ENCODE measurements around the gene SNX25.

SNX25 gene

GRCh38 chr4:185341841-185342240 is 132.4 kb downstream of the SNX25 start:
- Histone ChIP-seq H3K4me1 (ENCODE audit: insufficient read depth, low read length) (no peaks in the 10 kb centered on the region), H3K36me3 (ENCODE audit: insufficient read depth, low read length) (peaks cover 18% of the 10 kb centered on the region), H3K27me3 (ENCODE audit: insufficient read depth, low read length) (no peaks in the 10 kb centered on the region), H3K9me3 (ENCODE audit: low read length) (peaks cover 1% of the 10 kb centered on the region), H2AFZ (ENCODE audit: low read depth, low read length) (no peak overlapping the region), H3K4me3 (ENCODE audit: low read length) (no peak overlapping the region)

DNA sequence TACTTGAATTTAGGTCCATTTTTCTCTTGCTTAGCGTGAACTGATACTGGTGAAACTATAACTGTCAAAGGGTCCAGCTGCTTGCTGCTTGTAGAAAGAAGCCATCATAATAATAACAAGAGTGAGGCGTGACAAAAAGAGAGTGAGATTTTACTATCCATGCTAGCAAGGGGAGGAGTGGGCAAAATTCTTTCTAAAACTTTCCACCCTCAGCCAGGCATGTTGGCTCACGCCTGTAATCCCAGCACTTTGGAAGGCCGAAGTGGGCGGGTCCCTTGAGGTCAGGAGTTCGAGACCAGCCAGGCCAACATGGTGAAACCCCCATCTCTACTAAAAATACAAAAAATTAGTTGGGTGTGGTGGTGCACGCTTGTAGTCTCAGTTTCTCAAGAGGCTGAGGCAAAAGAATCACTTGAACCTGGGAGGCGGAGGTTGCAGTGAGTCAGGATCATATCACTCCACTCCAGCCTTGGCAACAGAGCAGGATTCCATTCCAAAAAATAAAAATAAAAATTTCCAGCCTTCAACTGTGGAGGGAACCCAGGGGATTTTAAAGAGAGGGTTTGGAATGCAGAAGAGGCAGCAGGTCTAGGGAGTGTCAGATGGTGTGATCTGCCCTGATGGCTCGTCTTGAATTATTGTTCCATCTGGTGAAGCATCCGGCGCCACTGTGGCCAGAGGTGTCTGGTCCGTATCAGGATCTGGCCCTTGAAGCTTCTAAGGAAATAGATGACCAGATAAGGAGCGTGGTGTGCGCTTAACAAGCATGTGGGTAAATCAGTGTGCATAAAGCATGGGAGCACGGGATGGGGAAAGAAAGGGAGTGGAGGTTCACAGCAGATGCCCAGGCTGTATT is 134.6 kb downstream of the SNX25 start:
- no peaks in the 10 kb centered on the region for H3K4me1 ChIP-seq (ENCODE audit: insufficient read depth, low read length)
- H3K9me3 ChIP-seq (ENCODE audit: low read length): peaks cover 1% of the 10 kb centered on the region
- no peak overlapping the region for H3K4me3 ChIP-seq (ENCODE audit: low read length)
- peaks cover 31% of the 10 kb centered on the region for H3K36me3 ChIP-seq (ENCODE audit: insufficient read depth, low read length)
- H2AFZ ChIP-seq (ENCODE audit: low read depth, low read length): no peak overlapping the region
- H3K27me3 ChIP-seq (ENCODE audit: insufficient read depth, low read length): no peaks in the 10 kb centered on the region

DNA sequence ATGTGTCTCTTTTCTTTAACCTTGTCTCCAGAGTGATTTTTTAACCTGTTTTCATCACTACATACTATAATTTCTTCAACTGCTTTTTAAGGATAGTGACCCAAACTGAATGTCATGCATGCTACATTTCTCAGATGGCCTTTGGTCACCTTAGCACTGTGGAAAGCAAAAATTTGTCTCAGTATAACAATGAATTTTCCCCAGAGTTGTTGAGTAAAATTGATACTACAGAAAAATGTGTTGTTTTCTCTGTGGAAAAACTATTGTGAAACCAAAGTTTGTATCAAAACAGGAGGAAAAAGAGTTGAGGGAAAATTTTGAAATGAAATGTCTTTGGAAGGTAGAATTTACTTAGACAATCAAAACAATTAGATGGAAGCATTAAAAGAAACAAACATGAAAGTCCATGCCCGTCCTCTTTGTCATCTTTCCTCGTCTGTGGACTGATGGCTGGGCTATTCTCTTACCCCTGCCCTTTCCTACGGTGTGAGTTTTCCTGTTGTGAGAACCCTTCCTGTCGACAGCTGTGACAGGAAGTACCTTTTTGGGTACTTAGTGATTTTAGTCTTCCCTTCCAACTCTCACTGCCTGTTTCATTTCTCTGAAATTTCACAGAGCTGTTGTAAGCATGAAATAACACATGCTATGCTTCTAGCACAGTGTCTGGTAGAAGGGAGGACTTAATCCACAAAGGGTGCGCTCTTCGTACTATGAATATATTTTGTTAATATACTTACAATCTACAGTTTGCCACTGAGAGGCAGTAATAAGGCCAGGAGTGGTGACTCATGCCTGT is 135.5 kb downstream of the SNX25 start:
- Histone ChIP-seq H3K9me3 (ENCODE audit: low read length) (no peaks in the 10 kb centered on the region), H3K4me1 (ENCODE audit: insufficient read depth, low read length) (no peaks in the 10 kb centered on the region), H3K36me3 (ENCODE audit: insufficient read depth, low read length) (peaks cover 37% of the 10 kb centered on the region), H3K27me3 (ENCODE audit: insufficient read depth, low read length) (no peaks in the 10 kb centered on the region), H2AFZ (ENCODE audit: low read depth, low read length) (no peak overlapping the region), H3K4me3 (ENCODE audit: low read length) (no peak overlapping the region)

DNA sequence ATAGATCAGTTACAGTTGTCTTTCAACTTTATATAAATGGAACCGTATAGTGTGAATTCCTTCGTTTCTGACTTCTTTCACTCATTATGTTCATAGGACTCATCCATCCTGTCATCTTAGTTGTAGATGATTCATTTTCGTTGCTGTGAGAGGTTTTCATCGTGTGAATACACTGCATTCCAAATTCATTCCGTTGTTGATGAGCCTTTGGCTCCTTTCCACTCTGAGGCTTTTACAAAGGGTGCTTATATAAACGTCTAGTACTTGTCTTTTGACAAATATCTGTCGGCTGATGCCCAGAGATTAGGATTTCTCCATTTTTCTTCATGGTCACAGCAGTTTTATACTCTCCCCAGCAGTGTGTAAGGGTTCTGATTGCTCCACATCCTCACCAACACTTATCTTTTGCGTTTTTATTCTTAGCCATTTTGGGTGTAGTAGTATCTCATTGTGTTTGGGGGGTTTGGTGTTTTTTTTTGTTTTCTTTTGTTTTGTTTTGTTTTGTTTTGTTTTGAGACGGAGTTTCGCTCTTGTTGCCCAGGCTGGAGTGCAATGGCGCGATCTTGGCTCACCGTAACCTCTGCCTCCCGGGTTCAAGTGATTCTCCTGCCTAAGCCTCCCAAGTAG is 137.7 kb downstream of the SNX25 start:
- no peaks in the 10 kb centered on the region for H3K4me1 ChIP-seq (ENCODE audit: insufficient read depth, low read length)
- no peak overlapping the region for H2AFZ ChIP-seq (ENCODE audit: low read depth, low read length)
- no peak overlapping the region for H3K4me3 ChIP-seq (ENCODE audit: low read length)
- H3K27me3 ChIP-seq (ENCODE audit: insufficient read depth, low read length): no peaks in the 10 kb centered on the region
- no peaks in the 10 kb centered on the region for H3K9me3 ChIP-seq (ENCODE audit: low read length)
- H3K36me3 ChIP-seq (ENCODE audit: insufficient read depth, low read length): peaks cover 36% of the 10 kb centered on the region

GRCh38 chr4:185351691-185352090 is 142.3 kb downstream of the SNX25 start:
- Histone ChIP-seq H3K36me3 (ENCODE audit: insufficient read depth, low read length) (peaks cover 39% of the 10 kb centered on the region), H3K4me3 (ENCODE audit: low read length) (no peak overlapping the region), H3K4me1 (ENCODE audit: insufficient read depth, low read length) (no peaks in the 10 kb centered on the region), H3K9me3 (ENCODE audit: low read length) (no peaks in the 10 kb centered on the region), H3K27me3 (ENCODE audit: insufficient read depth, low read length) (no peaks in the 10 kb centered on the region), H2AFZ (ENCODE audit: low read depth, low read length) (no peak overlapping the region)

GRCh38 chr4:185352202-185352601 is 142.8 kb downstream of the SNX25 start:
- no peak overlapping the region for H2AFZ ChIP-seq (ENCODE audit: low read depth, low read length)
- peaks cover 34% of the 10 kb centered on the region for H3K36me3 ChIP-seq (ENCODE audit: insufficient read depth, low read length)
- H3K27me3 ChIP-seq (ENCODE audit: insufficient read depth, low read length): no peaks in the 10 kb centered on the region
- no peak overlapping the region for H3K4me3 ChIP-seq (ENCODE audit: low read length)
- H3K9me3 ChIP-seq (ENCODE audit: low read length): no peaks in the 10 kb centered on the region
- no peaks in the 10 kb centered on the region for H3K4me1 ChIP-seq (ENCODE audit: insufficient read depth, low read length)

DNA sequence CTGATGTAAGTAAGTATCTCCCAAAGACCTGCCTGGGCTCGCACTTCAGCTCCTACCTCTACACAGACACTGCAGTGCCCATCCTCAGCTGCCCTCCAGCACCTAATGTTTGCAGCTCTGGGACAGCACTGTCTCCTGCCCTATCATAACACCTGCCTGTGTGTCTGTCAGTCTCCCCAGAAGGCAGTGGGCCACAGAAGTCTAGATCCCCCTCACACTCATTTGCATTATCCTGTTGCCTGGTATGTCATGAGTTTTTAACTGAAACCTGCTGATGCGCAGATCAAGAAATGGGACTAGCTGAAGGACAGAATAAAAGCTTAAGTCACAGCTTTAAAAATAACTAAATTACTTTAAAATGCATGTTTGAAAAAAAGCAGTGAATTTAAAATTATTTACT is 143.3 kb downstream of the SNX25 start:
- no peak overlapping the region for H3K4me3 ChIP-seq (ENCODE audit: low read length)
- H3K27me3 ChIP-seq (ENCODE audit: insufficient read depth, low read length): no peaks in the 10 kb centered on the region
- H3K36me3 ChIP-seq (ENCODE audit: insufficient read depth, low read length): peaks cover 31% of the 10 kb centered on the region
- no peak overlapping the region for H2AFZ ChIP-seq (ENCODE audit: low read depth, low read length)
- H3K9me3 ChIP-seq (ENCODE audit: low read length): no peaks in the 10 kb centered on the region
- H3K4me1 ChIP-seq (ENCODE audit: insufficient read depth, low read length): no peaks in the 10 kb centered on the region

GRCh38 chr4:185357211-185357610 is 147.8 kb downstream of the SNX25 start:
- Histone ChIP-seq H3K4me1 (ENCODE audit: insufficient read depth, low read length) (no peaks in the 10 kb centered on the region), H3K36me3 (ENCODE audit: insufficient read depth, low read length) (peaks cover 11% of the 10 kb centered on the region), H3K9me3 (ENCODE audit: low read length) (no peaks in the 10 kb centered on the region), H3K4me3 (ENCODE audit: low read length) (no peak overlapping the region), H2AFZ (ENCODE audit: low read depth, low read length) (no peak overlapping the region), H3K27me3 (ENCODE audit: insufficient read depth, low read length) (no peaks in the 10 kb centered on the region)

- no peaks in the 10 kb centered on the region for H3K9me3 ChIP-seq (ENCODE audit: low read length)
- H3K27me3 ChIP-seq (ENCODE audit: insufficient read depth, low read length): no peaks in the 10 kb centered on the region
- H3K4me3 ChIP-seq (ENCODE audit: low read length): no peak overlapping the region
- H3K4me1 ChIP-seq (ENCODE audit: insufficient read depth, low read length): no peaks in the 10 kb centered on the region
- H3K36me3 ChIP-seq (ENCODE audit: insufficient read depth, low read length): peaks cover 8% of the 10 kb centered on the region
- no peak overlapping the region for H2AFZ ChIP-seq (ENCODE audit: low read depth, low read length)
These were observed 148.5 kb downstream of the SNX25 start for GRCh38 chr4:185357733-185358440.

GRCh38 chr4:185358514-185358913 is 149.1 kb downstream of the SNX25 start:
- Histone ChIP-seq H3K36me3 (ENCODE audit: insufficient read depth, low read length) (peaks cover 5% of the 10 kb centered on the region), H3K4me3 (ENCODE audit: low read length) (no peak overlapping the region), H3K4me1 (ENCODE audit: insufficient read depth, low read length) (no peaks in the 10 kb centered on the region), H3K9me3 (ENCODE audit: low read length) (no peaks in the 10 kb centered on the region), H3K27me3 (ENCODE audit: insufficient read depth, low read length) (no peaks in the 10 kb centered on the region), H2AFZ (ENCODE audit: low read depth, low read length) (no peak overlapping the region)

DNA sequence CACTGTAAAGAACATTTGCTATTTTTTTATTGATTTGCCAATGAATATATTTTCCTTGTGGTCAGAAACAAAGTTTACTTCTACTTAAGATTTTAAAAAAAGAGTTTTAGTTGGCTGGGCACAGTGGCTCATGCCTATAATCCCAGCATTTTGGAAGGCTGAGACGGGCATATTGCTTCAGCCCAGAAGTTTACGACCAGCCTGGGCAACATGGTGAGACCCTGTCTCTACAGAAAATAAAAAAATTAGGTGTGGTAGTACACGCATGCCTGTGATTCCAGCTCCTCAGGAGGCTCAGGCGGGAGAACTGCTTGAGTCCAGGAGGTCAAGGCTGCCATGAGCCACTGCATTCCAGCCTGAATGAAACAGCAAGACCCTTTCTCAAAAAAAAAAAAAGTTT is 149.6 kb downstream of the SNX25 start:
- no peak overlapping the region for H2AFZ ChIP-seq (ENCODE audit: low read depth, low read length)
- H3K27me3 ChIP-seq (ENCODE audit: insufficient read depth, low read length): no peaks in the 10 kb centered on the region
- H3K36me3 ChIP-seq (ENCODE audit: insufficient read depth, low read length): peaks cover 4% of the 10 kb centered on the region
- no peaks in the 10 kb centered on the region for H3K4me1 ChIP-seq (ENCODE audit: insufficient read depth, low read length)
- H3K4me3 ChIP-seq (ENCODE audit: low read length): no peak overlapping the region
- H3K9me3 ChIP-seq (ENCODE audit: low read length): no peaks in the 10 kb centered on the region

DNA sequence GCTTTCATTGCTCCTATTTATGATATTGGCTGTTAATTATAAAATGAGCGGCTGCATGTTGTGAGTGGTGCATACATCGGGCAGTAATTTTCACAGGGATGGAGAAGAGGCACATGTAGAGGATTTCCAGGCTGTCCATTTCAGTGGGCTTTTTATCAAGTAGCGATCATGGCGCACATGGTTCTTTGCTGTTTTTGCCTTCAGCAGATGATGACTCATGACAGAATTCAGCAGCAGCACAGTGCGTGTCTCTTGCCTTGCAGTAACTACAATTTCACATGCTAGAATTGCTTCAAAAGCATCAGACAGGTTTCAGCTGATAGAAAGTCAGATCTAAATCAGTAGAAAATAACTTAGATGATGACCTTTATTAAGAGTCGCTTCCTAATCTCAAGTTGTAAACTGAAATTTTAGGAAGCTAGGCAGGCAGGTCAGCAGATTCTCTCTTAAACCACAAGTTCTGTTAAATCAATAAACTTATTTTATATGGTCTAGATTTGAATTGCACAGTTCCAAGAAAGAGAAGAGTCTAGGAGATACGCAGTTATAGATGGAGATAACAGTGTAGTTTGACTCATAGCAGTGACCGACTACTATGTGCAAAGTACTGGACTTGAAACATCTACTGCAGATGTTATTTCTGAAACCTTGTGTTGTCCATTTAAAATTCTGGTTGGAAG is 150.5 kb downstream of the SNX25 start:
- Histone ChIP-seq H2AFZ (ENCODE audit: low read depth, low read length) (no peak overlapping the region), H3K4me3 (ENCODE audit: low read length) (no peak overlapping the region), H3K27me3 (ENCODE audit: insufficient read depth, low read length) (no peaks in the 10 kb centered on the region), H3K4me1 (ENCODE audit: insufficient read depth, low read length) (no peaks in the 10 kb centered on the region), H3K36me3 (ENCODE audit: insufficient read depth, low read length) (no peaks in the 10 kb centered on the region), H3K9me3 (ENCODE audit: low read length) (no peaks in the 10 kb centered on the region)
